ENCODE measurements around the gene CNPY4. TPM values are rescaled to one million over a fixed set of nuclear protein-coding genes. Genes with fewer than 3 reads are reported as not detected.

Gene CNPY4
- total RNA-seq, 4 donors from 2014 or later: 3.8 to 8.4 (median 6.5) TPM

DNA sequence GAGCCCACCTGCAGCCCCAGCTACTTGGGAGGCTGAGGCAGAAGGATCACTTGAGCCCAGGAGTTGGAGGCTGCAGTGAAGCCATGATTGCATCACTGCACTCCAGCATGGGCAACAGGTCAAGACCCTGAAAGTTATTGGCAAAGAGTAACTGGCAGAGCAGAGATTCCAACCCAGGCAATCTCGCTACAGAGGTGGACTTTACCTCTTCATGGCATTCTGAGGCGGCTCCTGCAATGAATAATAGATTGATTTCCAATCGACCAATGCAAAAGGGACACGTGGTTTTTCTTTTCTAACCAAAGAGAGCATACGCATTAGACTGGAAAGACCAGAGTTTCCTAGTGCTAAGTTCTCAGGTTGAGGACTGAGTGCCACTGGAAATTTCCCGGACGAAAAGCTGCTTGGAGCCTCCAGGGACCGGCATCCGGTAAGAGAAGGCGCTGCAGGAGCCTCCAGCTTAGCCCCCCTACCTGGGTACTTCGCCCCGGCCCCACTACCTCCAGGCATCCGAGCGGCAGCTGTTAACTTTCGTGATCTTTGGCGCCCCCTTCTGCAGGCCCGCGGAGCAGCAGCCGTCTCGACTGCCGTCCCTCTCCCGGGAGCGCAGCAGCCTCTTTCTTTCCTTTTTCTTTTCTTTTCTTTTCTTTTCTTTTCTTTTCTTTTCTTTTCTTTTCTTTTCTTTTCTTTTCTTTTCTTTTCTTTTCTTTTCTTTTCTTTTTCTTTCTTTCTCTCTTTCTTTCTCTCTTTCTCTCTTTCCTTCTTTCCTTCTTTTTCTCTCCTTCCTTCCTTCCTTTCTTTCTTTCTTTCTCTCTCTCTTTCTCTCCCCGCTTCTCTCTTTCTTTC lies 11.4 kb downstream of the CNPY4 start:
- 10 to 12% methylated on average over 24 of the region's 24 CpGs for WGBS, 2 donors
- TF ChIP-seq, protein P1, sequence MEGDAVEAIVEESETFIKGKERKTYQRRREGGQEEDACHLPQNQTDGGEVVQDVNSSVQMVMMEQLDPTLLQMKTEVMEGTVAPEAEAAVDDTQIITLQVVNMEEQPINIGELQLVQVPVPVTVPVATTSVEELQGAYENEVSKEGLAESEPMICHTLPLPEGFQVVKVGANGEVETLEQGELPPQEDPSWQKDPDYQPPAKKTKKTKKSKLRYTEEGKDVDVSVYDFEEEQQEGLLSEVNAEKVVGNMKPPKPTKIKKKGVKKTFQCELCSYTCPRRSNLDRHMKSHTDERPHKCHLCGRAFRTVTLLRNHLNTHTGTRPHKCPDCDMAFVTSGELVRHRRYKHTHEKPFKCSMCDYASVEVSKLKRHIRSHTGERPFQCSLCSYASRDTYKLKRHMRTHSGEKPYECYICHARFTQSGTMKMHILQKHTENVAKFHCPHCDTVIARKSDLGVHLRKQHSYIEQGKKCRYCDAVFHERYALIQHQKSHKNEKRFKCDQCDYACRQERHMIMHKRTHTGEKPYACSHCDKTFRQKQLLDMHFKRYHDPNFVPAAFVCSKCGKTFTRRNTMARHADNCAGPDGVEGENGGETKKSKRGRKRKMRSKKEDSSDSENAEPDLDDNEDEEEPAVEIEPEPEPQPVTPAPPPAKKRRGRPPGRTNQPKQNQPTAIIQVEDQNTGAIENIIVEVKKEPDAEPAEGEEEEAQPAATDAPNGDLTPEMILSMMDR (IDR thresholded peaks at IDR 0.05): peak in 2 of 3 donors; percentile 62 to 94
- TF ChIP-seq POLR2A (IDR thresholded peaks at IDR 0.05): no peak
- no peak overlapping the region for H3K4me3 ChIP-seq (ENCODE audit: low read depth, poor library complexity, severe bottlenecking)
- peak; percentile 67 to 94 for DNase-seq (ENCODE audit: low spot score in 2 of 2)
- intact Hi-C loops (cut with DNase I; ENCODE audit: low total_unique reads): loop anchor here (10.0 kb wide), 1 partner anchor 74 kb away; no protein-coding TSS in a partner anchor

DNA sequence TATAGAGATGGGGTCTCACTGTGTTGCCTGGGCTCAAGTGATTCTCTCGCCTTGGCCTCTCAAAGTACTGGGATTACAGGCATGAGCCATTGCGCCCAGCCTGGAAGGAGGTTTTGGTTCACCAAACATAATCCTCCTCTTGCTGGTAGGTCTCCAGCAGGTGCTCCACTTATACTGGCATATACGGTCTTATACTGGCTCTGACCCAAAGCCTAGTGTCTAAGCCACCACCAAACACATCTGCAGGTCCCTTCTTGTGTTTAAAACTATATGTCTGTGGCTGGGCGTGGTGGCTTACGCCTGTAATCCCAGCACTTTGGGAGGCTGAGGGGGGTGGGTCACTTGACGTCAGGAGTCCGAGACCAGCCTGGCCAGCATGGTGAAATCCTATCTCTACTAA lies 12.7 kb downstream of the CNPY4 start:
- TF ChIP-seq, protein P1 (IDR thresholded peaks at IDR 0.05): no peak
- TF ChIP-seq POLR2A (IDR thresholded peaks at IDR 0.05): no peak
- DNase-seq (ENCODE audit: low spot score in 2 of 2): no peak
- intact Hi-C loops (cut with DNase I; ENCODE audit: low total_unique reads): loop anchor here (10.0 kb wide), 1 partner anchor 73 kb away; no protein-coding TSS in a partner anchor
- no peak overlapping the region for H3K4me3 ChIP-seq (ENCODE audit: low read depth, poor library complexity, severe bottlenecking)
- 61 to 64% methylated on average over 7 of the region's 7 CpGs for WGBS, 2 donors

DNA sequence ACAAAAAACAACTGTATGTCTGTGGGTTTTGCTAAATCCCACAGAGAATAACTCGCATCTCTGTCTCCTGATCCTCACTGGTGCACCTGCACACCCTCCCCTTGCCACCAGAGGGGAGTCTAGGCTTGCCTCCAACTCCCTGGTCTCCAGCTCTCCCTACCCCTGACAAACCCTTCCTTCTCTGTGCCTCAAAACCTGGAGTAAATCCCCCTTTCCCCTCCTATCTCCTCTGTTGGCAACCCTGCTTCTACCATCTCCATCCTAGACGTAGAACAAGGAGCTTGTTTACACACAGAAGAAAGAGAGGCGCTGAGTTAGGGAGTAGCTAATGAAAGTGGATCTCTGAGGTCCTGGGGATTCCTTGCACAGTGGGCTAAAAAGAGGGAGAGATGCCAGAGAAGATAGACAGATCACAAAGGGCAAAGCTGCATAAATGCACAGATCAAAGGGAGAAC lies 13.3 kb downstream of the CNPY4 start:
- no peak for DNase-seq (ENCODE audit: low spot score in 2 of 2)
- no peak for TF ChIP-seq POLR2A (IDR thresholded peaks at IDR 0.05)
- TF ChIP-seq, protein P1 (IDR thresholded peaks at IDR 0.05): peak in 1 of 3 donors; percentile 83
- intact Hi-C loops (cut with DNase I; ENCODE audit: low total_unique reads): loop anchor here (10.0 kb wide), 1 partner anchor 72 kb away; no protein-coding TSS in a partner anchor
- 23 to 26% methylated on average over 3 of the region's 3 CpGs for WGBS, 2 donors
- no peak overlapping the region for H3K4me3 ChIP-seq (ENCODE audit: low read depth, poor library complexity, severe bottlenecking)

DNA sequence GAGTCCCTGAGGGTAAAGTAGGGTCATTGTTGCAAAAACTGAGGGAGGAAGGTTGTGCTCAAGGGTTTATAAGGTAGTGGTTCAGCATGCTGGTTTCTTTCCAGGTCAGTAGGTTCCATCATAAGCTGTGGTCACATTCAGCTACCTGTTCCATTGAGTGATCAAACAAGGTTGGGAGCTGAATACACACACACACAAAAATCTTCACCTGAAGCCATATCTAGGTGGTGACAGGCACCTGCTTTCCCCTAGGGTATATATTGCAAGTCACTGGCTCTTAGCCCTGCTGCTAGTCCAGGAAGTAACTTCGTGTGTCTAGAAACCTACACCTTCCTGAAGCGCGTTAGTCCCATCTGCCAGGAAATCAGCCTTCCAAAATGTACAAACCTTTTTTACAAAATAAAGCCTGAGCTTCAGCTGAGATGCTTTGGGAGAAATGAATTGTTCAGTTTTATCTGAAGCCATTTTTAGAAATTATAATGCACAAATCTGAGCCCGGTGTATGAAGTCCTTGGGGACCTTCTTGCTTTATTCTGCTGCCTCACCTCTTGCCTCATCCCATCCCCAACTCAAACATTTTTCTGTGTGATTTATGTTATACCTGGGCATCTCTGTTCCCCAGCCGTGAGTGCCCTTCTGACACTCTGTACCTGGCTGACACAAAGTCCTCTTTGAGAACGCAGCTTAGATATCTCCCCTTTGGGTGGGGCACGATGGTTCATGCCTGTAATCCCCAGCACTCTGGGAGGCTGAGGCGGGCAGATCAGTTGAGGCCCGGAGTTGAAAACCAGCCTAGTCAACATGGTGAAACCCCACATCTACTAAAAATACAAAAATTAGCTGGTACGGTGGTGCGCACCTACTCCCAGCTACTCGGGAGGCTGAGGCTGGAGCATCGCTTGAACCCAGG lies 18.7 kb downstream of the CNPY4 start:
- no peak overlapping the region for H3K4me3 ChIP-seq (ENCODE audit: low read depth, poor library complexity, severe bottlenecking)
- WGBS, 2 donors: 67 to 75% methylated on average over 13 of the region's 13 CpGs
- TF ChIP-seq, protein P1 (IDR thresholded peaks at IDR 0.05): no peak
- no peak for TF ChIP-seq POLR2A (IDR thresholded peaks at IDR 0.05)
- DNase-seq (ENCODE audit: low spot score in 2 of 2): no peak
- intact Hi-C loops (cut with DNase I; ENCODE audit: low total_unique reads): loop anchor here (10.0 kb wide), 1 partner anchor 67 kb away; no protein-coding TSS in a partner anchor

DNA sequence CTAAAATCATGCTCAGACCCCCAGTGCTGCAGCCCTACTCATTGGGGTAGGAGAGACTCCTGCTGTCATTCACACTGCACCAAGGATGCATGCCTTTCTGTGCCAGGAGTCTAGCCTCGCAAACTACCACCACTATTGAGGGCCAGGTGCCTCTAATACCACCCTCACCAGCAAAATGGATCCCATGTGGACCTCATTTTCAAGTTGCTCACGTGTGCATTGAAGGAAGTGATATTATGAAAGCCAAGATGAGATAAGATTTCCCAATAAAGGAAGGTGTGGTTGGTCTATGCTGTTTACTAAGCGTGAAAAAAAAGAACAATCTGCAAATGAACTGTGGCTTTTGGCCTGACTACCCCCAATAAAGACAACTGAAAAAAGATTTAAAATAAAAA lies 22.1 kb downstream of the CNPY4 start:
- TF ChIP-seq POLR2A (IDR thresholded peaks at IDR 0.05): no peak
- TF ChIP-seq, protein P1 (IDR thresholded peaks at IDR 0.05): no peak
- no peak overlapping the region for H3K4me3 ChIP-seq (ENCODE audit: low read depth, poor library complexity, severe bottlenecking)
- 56% methylated on average over 3 of the region's 3 CpGs for WGBS, 2 donors
- DNase-seq (ENCODE audit: low spot score in 2 of 2): no peak
- intact Hi-C loops (cut with DNase I; ENCODE audit: low total_unique reads): no loop called here
